Ovary (tissue), 9 donors: Measurements from ENCODE around the gene VWA3B. TPM values are rescaled to one million over a fixed set of nuclear protein-coding genes. Genes with fewer than 3 reads are reported as not detected.

Source experiments
- DNase-seq, 5 donors: peaks; one replicate each; pipeline ENCODE4 v3.0.0-alpha.2; 2019 to 2020
- H3K27ac ChIP-seq, 2 donors: fragments of 200-600 bp; one replicate each; pipeline versions ENCODE4 v1.5.1 to v1.8.0; 2019 to 2022
- H3K27me3 ChIP-seq: fragments of 200-600 bp; one replicate; pipeline ENCODE4 v1.8.0; 2022
- H3K36me3 ChIP-seq: fragments of 200-600 bp; sonication (generic); one replicate; pipeline ENCODE4 v1.5.1; 2019
- H3K4me1 ChIP-seq: one replicate; pipeline ENCODE4 v1.8.1; 2013; ENCODE audit warnings: mild to moderate bottlenecking, moderate library complexity; ENCODE audit not compliant: insufficient read depth
- H3K4me3 ChIP-seq: fragments of 200-600 bp; sonication (generic); one replicate; pipeline ENCODE4 v1.5.1; 2017
- H3K9me3 ChIP-seq, 2 donors: fragments of 200-600 bp in 1 of 2; sonication (generic) in 1 of 2; one replicate each; pipeline versions ENCODE4 v1.5.1 to v1.8.1; 2013 to 2019; ENCODE audit warnings: mild to moderate bottlenecking in 1 of 2, moderate library complexity in 1 of 2
- CTCF ChIP-seq, 3 donors: fragments of 450-650 bp in 2 of 3; fragments of 200-600 bp in 1 of 3; IDR thresholded peaks; one replicate each; pipeline versions ENCODE4 v1.5.1 to v1.8.0; 2016 to 2022; ENCODE audit warnings: antibody characterized with exemption in 3 of 3, mild to moderate bottlenecking in 1 of 3
- EP300 ChIP-seq: sonication (generic); formaldehyde crosslinking; IDR thresholded peaks from one replicate; pipeline ENCODE4 v1.6.1; 2017; ENCODE audit warnings: antibody characterized with exemption
- POLR2A ChIP-seq: fragments of 450-650 bp; IDR thresholded peaks from one replicate; pipeline ENCODE4 v1.6.1; 2017; ENCODE audit warnings: antibody characterized with exemption, mild to moderate bottlenecking, moderate library complexity
- WGBS, 3 donors: extraction: QIAGEN DNeasy Blood & Tissue Kit in 1 of 3; methylation state at CpG; one replicate each; pipeline versions ENCODE4 v1.1.5 to v1.1.7; 2013 to 2017; 5-methylcytosine and 5-hydroxymethylcytosine counted together
- intact Hi-C, 4 donors: fragments of 100-400 bp; cut with DNase I; formaldehyde crosslinking; loops; one replicate each; pipeline versions ENCODE4 v1.11.0 to v1.15.1; 2022 to 2023
- polyA plus RNA-seq, 2 donors: library from polyadenylated mRNA; stranded (reverse); fragments of 200-250 nt in 1 of 2; fragments of 350-450 nt in 1 of 2; fragmentation: Illumina TruSeq in 1 of 2; extraction: RNeasy Lipid Tissue Mini Kit (QIAGEN cat#74804) in 1 of 2; gene quantifications; one replicate each; pipeline ENCODE4 v1.2.3, GENCODE V29; 2013 to 2014
- total RNA-seq, 7 donors: library from RNA; depleted of rRNA in 2 of 7; stranded (reverse); fragments of >200 nt in 2 of 7; fragmentation: NEBNext Ultra II Directional in 3 of 7; extraction: Animal tissue kit (Norgen Biotek cat#: 25700) in 3 of 7; gene quantifications; one replicate each; pipeline versions ENCODE4 v1.1.0 to v1.2.4, GENCODE V29; 2016 to 2023
- donor health status: DM: no; HTN: no; CAD: no; lungs with moderate emphysema.
- donor health status: DM: no; HTN: no; CAD: no.
- donor health status: Bipolar disorder and iron deficiency.
- donor health status: DM: yes; HTN: yes; CAD: no.
- donor health status: DM: no; HTN: no; CAD: no.
- donor health status: DM: yes; HTN: yes; CAD: no.

VWA3B gene
- total and polyA plus RNA-seq, 9 donors, result 0.56 to 15.7 (median 1.1) TPM

DNA sequence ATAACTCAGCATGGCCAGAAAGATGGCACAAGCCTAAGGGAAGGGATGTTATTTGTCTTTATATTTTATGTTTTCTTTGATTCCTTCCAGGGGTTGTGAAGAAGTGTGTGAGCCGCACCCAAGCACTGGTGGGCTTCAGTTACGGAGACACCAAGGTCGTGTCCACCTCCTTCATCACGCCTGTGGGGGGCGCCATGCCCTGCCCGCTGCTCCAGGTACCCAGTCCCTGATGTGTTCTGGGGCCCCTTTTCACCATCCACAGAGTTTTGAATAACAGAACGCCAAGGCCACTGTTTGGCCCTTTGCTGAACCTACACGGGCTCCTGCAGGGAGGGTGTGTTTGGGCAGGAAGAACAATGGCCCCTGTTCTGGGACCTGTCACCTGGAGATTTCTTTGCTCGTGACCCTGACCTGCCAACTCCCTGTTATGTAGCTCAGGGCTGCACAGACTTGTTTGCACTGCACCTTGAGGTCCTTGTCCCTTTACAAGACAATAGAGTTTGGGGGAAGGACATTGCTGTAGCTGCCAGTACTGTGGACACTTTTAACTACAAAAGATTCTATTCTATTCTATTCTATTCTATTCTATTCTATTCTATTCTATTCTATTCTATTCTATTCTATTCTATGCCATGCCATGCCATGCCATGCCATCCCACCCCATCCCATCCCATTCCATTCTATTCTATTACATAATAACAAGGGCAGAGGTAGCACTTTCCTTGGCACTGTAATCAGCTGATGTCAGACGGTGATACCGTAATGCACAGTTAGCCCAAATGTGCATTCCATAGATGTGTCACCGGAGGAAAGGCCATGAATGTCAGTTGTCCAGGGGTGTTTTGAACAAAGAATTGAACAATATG is 211.1 kb downstream of the VWA3B start:
- DNase-seq, result no peak
- Histone ChIP-seq H3K4me3 (no peak overlapping the region), H3K27ac (no peak overlapping the region), H3K4me1 (no peaks in the 10 kb centered on the region), H3K36me3 (no peaks in the 10 kb centered on the region), H3K27me3 (no peaks in the 10 kb centered on the region), H3K9me3 (no peaks in the 10 kb centered on the region)
- TF ChIP-seq EP300, result no peak
- no peak for TF ChIP-seq CTCF (IDR thresholded peaks at IDR 0.05)
- 67 to 71% (median 71%) methylated on average over 12 of the region's 12 CpGs for WGBS, 3 donors
- intact Hi-C loops, result no loop called here

GRCh38 chr2:98298683-98299164 is 211.8 kb downstream of the VWA3B start:
- Histone ChIP-seq H3K4me1 (no peaks in the 10 kb centered on the region), H3K27me3 (no peaks in the 10 kb centered on the region), H3K9me3 (no peaks in the 10 kb centered on the region), H3K4me3 (no peak overlapping the region), H3K27ac (no peak overlapping the region), H3K36me3 (no peaks in the 10 kb centered on the region)
- DNase-seq, result no peak
- intact Hi-C loops, result no loop called here
- TF ChIP-seq EP300 (no peak), CTCF (IDR thresholded peaks at IDR 0.05) (no peak)
- 47 to 53% (median 51%) methylated on average over 6 of the region's 6 CpGs for WGBS, 3 donors

DNA sequence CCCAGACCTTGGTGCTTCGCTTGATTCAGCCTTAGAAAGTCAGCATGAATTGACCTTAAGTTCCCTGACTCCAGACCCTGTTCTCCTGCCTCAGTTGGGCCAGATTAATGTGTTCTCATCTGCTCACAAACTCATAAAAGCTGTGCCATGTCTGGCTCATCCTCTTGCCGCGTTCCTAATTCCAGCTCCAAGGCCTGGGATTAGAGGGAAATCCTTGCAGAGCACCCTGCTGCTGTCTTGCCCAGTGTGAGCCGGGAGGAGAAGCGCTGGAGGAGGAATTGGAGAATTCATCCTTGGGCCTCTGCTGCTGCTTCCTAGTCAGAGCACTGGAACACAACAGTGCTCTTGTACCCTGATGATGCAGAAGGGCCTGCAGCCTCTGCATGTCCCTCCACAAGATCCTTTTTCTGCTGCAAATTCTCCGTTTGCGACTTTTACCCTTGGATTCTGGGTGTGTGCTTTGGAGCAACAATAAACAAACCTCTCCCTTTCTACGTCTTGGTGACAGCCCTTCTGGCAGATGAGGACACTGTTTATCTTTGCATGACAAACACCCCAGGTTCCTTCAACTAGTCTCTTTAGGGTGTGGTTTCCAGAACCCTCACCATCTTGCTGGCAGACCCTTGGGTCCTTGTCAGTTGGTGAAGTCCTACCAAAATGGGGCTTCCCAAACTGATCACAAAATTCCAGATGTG is 212.4 kb downstream of the VWA3B start:
- DNase-seq, result no peak
- Histone ChIP-seq H3K27me3 (no peaks in the 10 kb centered on the region), H3K4me3 (no peak overlapping the region), H3K27ac (no peak overlapping the region), H3K9me3 (no peaks in the 10 kb centered on the region), H3K36me3 (no peaks in the 10 kb centered on the region), H3K4me1 (no peaks in the 10 kb centered on the region)
- 69 to 85% (median 80%) methylated on average over 8 of the region's 8 CpGs for WGBS, 3 donors
- intact Hi-C loops, result no loop called here
- TF ChIP-seq EP300 (no peak), CTCF (IDR thresholded peaks at IDR 0.05) (no peak), POLR2A (no peak)

- 88 to 89% (median 89%) methylated on average over 12 of the region's 12 CpGs for WGBS, 3 donors
- no peaks in the 10 kb centered on the region for H3K9me3 ChIP-seq
- TF ChIP-seq CTCF (IDR thresholded peaks at IDR 0.05), result no peak
- no peak for TF ChIP-seq POLR2A
- no peak for TF ChIP-seq EP300
- intact Hi-C loops, result no loop called here
- H3K36me3 ChIP-seq, result no peaks in the 10 kb centered on the region
- no peak overlapping the region for H3K4me3 ChIP-seq
- no peak overlapping the region for H3K27ac ChIP-seq
- H3K4me1 ChIP-seq, result no peaks in the 10 kb centered on the region
- H3K27me3 ChIP-seq, result no peaks in the 10 kb centered on the region
- DNase-seq, result no peak
Observed at GRCh38 chr2:98300141-98300874, 213.3 kb downstream of the VWA3B start.
